HG03342 (cell line): Measurements from ENCODE around the gene ARHGEF17.
"Not testable (repeated sequence)": the region's sequence is repeated elsewhere in the genome, so short reads cannot be mapped to it uniquely, and the experiment has no call there.

Experiments
- ATAC-seq: cut with Tn5 transposase; IDR thresholded peaks from one replicate; pipeline ENCODE4 v1.9.1; 2021; ENCODE audit warnings: mild to moderate bottlenecking, moderate library complexity; ENCODE audit not compliant: unreplicated experiment

The ARHGEF17 gene

GRCh38 chr11:73308003-73308960, at the start of gene ARHGEF17:
Gene ARHGEF17, plus strand, starts transcription at chr11:73308276. Its CDS starts 363 bp downstream, at chr11:73308639.
- peak; percentile 9 for ATAC-seq

- ATAC-seq, result no peak
Observed at GRCh38 chr11:73259406-73260126, 48.5 kb upstream of the ARHGEF17 start.

DNA sequence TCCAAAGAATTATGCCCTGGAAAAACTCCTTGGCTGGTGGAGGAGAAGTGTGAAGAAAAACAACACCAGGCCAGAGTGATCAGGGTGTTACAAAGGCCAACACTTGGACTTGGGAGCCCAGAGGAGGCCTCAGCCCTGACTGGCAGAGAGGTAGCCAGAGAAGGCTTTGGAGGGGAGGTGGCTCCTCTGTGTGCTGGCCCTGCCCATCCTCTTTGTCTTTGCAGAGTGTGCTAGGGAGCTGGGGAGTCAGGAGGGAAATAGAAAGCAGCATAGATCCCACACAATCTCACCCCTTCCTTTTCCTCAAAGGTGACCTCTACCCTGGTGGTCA, 48.0 kb upstream of the ARHGEF17 start:
- no peak for ATAC-seq

- no peak for ATAC-seq
Observed at GRCh38 chr11:73262851-73263495, 45.1 kb upstream of the ARHGEF17 start.

- ATAC-seq, result no peak
Observed at GRCh38 chr11:73263640-73264039, 44.4 kb upstream of the ARHGEF17 start.

GRCh38 chr11:73265278-73265810, 42.7 kb upstream of the ARHGEF17 start:
- no peak for ATAC-seq

GRCh38 chr11:73265853-73266645, 42.0 kb upstream of the ARHGEF17 start:
- no peak for ATAC-seq

- ATAC-seq, result no peak
Observed at GRCh38 chr11:73266646-73267020, 41.4 kb upstream of the ARHGEF17 start.

DNA sequence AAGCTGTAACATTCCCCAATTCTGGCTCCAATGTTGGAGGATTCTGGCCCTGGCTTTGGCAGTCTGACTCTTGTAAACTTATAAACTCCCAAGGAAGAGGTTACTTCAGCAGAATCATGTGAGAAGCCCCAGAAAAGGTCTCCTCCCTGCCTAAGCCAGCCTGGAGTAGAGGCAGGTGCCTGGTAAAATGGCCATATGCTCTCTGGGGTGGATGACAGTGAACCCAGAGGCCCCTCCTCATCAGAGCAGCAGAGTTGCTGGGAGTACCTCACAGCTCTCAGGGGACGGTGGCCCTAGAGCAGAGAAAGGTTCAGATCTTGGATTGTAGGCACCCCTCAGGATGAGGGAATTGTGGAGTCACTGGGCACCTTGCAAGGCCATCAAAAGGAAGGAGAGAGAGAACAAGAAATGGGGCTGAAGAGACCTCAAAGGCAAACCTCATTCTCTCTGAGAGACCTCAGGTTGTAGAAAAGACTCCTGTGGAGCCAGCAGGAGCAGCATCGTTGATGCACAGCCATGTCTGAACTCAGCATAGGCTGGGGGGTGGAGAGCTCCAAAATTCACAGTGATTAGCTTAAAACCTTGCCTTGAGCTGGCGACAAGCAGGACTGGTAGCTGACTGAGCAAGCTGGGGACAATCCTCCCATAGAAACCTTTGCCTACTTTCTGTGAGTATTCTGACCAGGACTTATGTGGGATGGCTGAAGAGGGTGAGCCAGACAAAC, 40.8 kb upstream of the ARHGEF17 start:
- no peak for ATAC-seq

- ATAC-seq, result no peak
Observed at GRCh38 chr11:73267906-73268540, 40.1 kb upstream of the ARHGEF17 start.

- ATAC-seq, result no peak
Observed at GRCh38 chr11:73268671-73269271, 39.3 kb upstream of the ARHGEF17 start.

DNA sequence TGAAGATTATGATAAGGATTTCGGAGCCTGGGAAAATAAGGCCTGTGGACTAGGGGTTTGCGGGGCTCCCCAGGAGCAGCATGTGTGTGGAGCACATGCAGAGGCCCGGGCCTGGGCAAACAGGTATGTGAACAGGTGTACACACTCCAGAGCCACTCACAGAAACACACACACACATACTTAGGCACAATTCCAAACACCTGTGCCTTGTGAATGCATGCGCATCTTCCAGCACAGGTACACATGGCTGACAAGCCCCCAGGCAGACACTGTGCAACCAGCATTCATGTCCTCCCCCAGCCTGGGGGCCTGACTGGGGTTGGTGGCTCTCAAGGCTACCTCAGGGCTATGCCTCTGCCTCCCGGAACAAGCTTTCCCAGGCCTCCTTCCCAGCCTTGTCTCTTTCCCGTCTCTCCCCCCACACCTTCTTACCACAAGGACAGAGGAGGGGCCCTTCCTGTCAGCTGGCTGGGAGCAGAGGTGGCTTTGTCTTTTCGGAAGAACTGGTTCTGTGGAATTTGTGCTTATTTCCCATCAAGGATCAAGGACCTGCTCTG, 38.5 kb upstream of the ARHGEF17 start:
- no peak for ATAC-seq

DNA sequence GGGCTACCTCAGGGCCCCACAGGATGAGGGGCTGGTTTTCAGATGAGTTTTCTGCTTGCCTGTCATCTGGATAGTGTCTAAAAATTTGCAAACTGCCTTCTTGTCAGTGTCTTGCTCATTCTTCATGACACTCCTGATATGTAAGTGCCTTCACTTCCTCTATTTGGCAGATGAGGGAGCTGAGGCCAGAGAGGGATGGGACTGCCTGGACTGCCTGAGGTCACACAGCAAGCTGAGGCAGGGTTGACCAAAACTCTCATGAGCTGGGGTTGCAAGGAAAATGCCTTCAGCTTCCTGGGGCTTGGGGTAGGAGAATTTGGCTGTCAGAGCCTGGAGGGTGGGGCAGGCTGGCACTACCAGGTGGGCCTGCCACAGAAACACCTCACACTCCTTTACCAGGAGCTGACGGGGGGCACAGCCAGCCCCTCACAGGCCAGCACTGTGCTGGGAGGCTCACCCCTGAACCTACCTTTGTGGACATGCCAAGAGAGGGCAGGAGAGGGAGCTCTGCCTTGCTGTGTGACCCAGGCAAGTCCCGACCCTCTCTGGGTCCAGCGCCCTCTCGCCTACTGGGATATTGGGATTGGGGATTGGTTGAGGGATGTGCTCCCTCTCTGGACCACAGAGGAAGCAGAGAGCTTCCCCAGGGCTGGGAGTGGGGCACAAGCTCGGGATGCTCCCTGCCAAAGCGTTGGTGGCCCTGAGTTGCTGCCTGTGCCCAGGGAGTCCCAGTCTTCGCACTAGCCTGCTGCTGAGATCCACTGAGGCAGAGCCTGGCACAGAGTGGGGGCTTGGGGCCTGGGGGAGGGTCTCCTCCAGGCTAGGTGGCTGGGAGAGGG, 37.8 kb upstream of the ARHGEF17 start:
- peak; percentile 40 for ATAC-seq

- no peak for ATAC-seq
Observed at GRCh38 chr11:73270855-73271477, 37.1 kb upstream of the ARHGEF17 start.

GRCh38 chr11:73271478-73271865, 36.6 kb upstream of the ARHGEF17 start:
- ATAC-seq, result not testable (repeated sequence)

DNA sequence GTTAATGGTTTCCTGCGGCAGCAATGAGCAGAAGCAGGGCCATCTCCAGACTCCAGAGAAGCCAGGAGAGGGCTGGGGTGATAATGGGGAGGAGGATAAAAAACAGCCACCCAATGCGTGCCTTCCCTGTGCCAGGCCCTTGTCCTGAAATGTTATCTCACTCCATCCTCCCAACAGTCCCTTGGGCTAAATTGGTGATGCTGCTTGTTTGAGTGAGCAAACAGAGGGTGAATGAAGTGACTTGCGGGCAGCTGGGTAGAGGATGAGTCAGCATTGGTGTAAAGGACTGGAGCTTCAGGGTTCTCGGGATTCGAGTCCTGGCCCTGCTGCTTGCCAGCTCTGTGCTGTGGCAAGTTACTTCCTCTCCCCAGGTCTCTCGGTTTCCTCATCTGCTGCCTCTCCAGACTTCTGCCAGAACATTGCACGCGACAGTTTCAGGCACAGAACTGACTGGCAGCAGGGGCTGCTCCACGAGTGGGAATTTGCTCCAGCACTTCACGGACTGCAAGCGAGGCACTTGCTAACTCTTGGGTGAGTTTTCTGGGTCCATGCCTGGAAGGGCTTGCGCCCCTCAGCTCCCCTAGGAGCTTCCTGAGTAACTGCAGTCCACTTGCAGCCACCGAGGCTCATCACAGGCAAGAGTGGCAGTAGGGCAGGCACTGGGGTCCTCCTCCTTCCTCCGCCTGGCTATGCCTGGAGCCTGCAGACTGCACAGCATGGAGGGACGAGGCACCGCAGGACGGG, 36.0 kb upstream of the ARHGEF17 start, which contains the start of gene P2RY6:
Gene P2RY6 (plus strand): TSS at position 403 of the 744 bp plus-strand sequence. CDS start 24,181 bp downstream, outside the sequence.
- no peak for ATAC-seq

DNA sequence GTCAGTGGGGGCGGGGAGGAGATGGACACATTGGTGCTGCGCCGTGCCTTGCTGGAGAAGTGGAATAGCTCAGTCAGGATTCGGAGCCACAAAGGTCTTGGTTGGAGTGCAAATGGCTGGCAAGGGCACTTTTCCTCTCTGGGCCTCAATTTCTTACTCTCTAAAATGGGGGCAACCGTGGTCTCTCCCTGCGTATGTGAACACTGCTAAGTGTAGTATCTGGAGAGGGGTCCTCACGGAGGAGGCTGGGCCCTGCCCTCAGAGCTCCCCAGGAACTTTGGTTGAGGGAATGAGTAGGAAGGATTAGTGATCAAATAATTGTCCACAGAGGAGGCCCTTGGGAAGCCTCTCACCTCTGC, 35.4 kb upstream of the ARHGEF17 start:
- no peak for ATAC-seq
